22Rv1 (cell line): ENCODE results near the gene PFDN5.

Experiments
- H3K27ac ChIP-seq: fragments of 450-650 bp; 2 replicates; pipeline ENCODE4 v1.5.1; 2017
- CTCF ChIP-seq: fragments of 450-650 bp; IDR thresholded peaks from 2 replicates; pipeline ENCODE4 v1.5.1; 2017; ENCODE audit warnings: mild to moderate bottlenecking
- ZFX ChIP-seq: fragments of 450-650 bp; IDR thresholded peaks from 2 replicates; pipeline ENCODE4 v1.6.1; 2017; ENCODE audit warnings: antibody characterized with exemption, borderline replicate concordance

Gene PFDN5

DNA sequence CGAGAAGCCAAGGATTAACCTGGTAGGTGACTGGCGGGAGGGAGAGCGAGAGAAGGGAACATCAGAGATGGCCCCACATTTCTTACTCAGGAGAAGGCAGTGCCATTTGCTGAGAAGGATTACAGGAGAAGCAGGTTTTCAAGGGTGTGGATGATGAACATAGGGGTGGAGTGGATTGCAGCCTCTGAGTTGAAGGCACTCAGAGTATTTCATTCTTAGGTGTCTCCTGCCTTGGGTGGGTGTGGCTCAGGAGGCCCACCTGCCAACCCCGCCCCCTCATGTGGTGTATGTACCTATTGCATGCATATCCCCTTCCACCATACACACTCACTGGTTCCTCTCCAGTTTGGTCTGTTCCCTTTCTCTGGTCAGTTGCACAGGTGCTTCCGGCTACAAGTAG lies 20.9 kb upstream of the PFDN5 start:
- TF ChIP-seq CTCF (no peak), ZFX (no peak)
- H3K27ac ChIP-seq = peak overlapping the region; percentile 8; the same call in 1 of the 2 replicates

DNA sequence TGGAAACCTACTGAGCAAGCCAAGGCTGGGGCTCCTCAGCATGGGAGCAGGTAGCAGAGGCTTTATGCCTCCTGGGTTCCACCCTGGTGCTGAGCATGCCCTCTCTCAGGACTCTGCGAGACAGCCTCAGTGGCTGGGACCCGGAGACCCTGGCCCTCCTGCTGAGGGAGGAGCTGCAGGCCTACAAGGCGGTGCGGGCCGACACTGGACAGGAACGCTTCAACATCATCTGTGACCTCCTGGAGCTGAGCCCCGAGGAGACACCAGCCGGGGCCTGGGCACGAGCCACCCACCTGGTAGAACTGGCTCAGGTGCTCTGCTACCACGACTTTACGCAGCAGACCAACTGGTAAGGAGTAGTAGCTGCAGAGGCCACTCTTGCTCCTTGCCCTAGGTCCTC lies 18.8 kb upstream of the PFDN5 start:
- no peak overlapping the region for H3K27ac ChIP-seq
- TF ChIP-seq ZFX (no peak), CTCF (no peak)

DNA sequence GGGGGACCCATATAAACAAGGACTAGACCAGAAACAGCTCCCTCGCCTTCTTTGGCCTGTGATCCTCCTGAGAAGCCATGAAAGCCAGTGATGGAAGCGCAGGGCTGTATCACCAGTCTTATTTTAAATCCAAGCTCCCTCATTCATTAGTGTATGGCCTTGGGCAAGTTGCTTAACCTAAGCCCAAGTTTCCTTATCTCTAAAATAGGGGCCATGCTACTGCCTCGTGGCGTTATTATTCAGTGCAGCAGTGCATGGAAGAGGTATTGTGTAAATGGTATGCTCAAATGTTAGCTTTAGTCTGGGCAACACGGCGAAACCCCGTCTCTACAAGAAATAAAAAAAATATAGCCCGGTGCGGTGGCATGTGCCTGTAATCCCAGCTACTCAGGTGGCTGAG lies 17.4 kb upstream of the PFDN5 start:
- no peak for TF ChIP-seq ZFX
- no peak for TF ChIP-seq CTCF

GRCh38 chr12:53279283-53279869 lies 16.0 kb upstream of the PFDN5 start:
- no peak for TF ChIP-seq CTCF
- no peak for TF ChIP-seq ZFX
- H3K27ac ChIP-seq = no peak overlapping the region

More for the DNA sequence above, 17.4 kb upstream of the PFDN5 start:
- no peak overlapping the region for H3K27ac ChIP-seq

DNA sequence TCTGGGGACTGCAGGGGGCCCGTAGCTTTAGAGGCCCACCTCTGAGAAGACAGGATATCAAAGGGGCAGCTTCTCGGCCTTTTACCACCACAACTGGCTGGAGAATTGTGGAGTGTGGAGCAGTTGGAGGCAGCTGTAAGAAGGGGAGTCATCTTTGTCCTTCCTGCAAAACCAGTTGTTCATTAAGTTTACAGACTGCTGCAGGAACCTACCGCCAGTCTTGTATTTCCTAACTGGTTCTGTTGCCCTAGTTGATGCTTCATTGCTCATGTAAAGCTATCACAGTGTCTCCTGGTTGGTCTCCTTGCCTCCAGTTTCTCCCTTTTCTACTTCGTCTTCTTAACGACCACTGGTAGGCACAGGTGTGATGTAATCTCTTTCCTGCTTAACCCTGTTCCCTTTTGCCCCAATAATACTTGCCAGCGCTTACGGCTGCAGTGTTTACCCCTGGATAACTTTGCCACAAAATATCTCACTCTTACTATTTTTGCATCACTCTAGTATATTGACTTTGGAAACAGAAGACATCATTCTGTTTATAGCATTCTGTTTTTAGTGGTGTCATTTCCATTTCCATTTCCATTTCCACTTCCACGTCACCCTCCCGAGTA lies 15.3 kb upstream of the PFDN5 start:
- no peak overlapping the region for H3K27ac ChIP-seq

GRCh38 chr12:53286448-53286847 lies 8.9 kb upstream of the PFDN5 start:
- no peak for TF ChIP-seq ZFX
- no peak for TF ChIP-seq CTCF
- H3K27ac ChIP-seq = peak overlapping the region; percentile 29; the same call in 1 of the 2 replicates

More for the DNA sequence above, 15.3 kb upstream of the PFDN5 start:
- no peak for TF ChIP-seq CTCF
- TF ChIP-seq ZFX = no peak

DNA sequence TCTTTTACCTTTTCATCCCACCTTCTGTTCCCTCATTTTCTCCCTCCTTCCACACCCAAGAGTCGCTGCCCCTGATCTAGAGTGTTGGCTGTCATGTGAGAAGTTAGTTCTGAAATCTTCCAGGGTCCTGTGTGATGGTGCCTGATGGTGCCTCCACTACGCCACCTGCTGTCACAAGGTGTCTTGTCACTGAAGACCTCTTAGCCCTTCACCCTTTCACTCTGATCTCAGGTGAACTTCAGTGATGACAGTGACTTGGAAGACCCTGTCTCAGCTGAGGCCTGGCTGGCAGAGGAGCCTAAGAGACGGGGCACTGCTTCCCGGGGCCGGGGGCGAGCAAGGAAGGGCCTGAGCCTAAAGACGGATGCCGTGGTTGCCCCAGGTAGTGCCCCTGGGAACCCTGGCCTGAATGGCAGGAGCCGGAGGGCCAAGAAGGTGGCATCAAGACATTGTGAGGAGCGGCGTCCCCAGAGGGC lies 7.6 kb upstream of the PFDN5 start:
- TF ChIP-seq CTCF (peak; percentile 96), ZFX (no peak)

More for the DNA sequence above, 7.6 kb upstream of the PFDN5 start:
- no peak overlapping the region for H3K27ac ChIP-seq
